NCI-H526 (cell line): ENCODE data around the gene PKP3.
A peak's percentile ranks its signal among the peaks of the same experiment; 100 is the strongest.
"Not testable (repeated sequence)": the region's sequence is repeated elsewhere in the genome, so short reads cannot be mapped to it uniquely, and the experiment has no call there.

Source experiments
- DNase-seq, 2 experiments: peaks; one replicate each; lab custom pipeline; 2025; lab: John Stamatoyannopoulos, UW

PKP3 gene

GRCh38 chr11:362642-363442, 31.2 kb upstream of the PKP3 start:
- no peak for DNase-seq

DNA sequence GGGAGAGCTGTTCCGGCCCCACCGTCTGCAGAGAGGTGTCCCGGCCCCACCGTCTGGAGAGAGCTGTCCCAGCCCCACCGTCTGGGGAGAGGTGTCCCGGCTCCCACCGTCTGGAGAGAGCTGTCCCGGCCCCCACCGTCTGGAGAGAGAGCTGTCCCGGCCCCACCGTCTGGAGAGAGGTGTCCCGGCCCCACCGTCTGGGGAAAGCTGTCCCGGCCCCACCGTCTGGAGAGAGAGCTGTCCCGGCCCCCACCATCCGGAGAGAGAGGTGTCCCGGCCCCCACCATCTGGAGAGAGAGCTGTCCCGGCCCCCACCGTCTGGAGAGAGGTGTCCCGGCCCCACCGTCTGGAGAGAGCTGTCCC, 30.6 kb upstream of the PKP3 start:
- not testable (repeated sequence) for DNase-seq

DNA sequence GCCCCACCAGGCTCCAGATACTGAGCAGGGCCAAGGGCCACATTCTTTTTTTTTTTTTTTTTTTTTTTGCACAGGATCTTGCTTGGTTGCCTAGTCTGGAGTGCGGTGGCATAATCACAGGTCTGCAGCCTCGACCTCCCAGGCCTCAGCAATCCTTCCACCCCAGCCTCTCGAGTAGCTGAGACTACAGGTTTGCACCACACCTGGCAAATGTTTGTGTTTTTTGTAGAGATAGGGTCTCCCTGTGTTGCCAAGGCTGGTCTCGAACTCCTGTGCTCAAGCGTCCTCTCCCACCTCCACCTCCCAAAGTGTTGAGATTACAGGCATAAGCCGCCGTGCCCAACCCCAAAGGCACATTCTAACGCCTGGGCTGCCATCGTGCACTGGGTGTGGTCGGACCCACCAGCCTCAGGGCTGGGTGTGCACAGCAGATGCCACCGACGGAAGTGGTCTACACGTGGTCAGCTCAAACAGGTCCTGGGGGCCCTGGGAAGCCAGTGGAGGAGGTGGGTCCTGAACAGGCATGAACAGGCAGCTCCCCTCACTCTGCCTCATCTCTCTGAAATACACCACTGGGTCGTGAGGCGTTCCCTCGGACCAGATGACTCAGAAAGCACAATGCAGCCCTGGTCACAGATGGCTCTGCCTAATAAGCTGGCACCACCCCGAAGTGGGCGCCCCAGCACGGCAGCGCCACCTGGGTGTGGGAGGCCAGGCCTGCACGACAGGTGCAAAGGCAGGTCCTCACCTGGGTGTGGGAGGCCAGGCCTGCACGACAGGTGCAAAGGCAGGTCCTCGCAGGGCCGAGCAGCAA, 29.9 kb upstream of the PKP3 start:
- DNase-seq: peak; percentile 84 to 94

GRCh38 chr11:364991-365725, 28.9 kb upstream of the PKP3 start:
- DNase-seq: no peak

GRCh38 chr11:365831-366230, 28.2 kb upstream of the PKP3 start:
- DNase-seq: no peak

DNA sequence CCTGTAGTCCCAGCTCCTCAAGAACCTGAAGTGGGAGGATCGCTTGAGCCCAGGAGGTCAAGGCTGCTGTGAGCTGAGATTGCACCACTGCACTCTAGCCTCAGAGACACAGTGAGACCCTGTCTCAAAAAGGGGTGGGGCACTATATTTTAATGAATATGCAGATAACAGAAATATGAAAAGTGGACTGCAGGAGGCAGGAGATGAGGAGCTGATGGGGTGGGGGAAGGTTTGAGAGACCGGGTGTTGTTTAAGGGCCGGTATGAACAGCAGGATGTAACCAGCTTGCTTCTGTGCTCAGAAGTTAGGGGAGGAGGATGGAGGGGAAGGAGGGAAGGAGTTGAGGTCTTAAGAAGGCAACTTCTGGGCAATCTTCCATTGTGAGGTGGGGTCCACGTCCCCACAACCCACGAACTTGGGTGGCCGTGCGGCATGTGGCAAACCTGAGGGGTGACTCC, 26.0 kb upstream of the PKP3 start:
- peak; percentile 36 to 67 for DNase-seq

- DNase-seq: peak in 1 of 2 experiments; percentile 71
These were observed 25.3 kb upstream of the PKP3 start for GRCh38 chr11:368414-369335.

DNA sequence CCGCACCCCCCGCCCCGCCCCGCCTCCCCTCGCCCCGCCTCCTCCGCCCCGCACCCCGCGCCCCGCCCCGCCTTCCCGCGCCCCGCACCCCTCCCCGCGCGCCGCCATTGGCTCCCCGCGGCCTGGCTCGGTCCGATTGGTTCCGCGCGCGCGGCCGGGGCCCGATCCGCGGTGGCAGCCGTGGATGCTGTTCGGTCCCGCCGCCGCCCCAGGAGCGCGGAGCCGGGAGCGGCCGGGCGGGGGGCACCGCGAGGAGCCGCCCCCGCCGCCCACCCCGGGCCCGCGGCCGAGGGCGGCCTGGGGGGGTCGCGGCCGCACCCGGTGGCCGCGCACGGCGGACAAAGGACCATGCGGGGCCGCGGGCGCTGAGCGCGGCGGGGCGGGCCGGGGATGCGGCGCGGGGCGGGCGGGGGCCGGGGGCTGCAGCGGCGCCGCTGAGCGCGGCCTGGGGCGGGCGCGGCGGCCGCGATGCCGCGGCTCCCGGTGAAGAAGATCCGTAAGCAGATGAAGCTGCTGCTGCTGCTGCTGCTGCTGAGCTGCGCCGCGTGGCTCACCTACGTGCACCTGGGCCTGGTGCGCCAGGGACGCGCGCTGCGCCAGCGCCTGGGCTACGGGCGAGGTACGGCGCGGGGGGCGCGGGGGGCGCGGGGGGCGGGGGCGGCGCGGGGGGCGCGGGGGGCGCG, 24.5 kb upstream of the PKP3 start, which contains the start of gene B4GALNT4:
Gene B4GALNT4 (plus strand): TSS at position 164 of the 683 bp plus-strand sequence. CDS start 305 bp downstream, at position 469.
- DNase-seq: peak in 1 of 2 experiments; percentile 77

DNA sequence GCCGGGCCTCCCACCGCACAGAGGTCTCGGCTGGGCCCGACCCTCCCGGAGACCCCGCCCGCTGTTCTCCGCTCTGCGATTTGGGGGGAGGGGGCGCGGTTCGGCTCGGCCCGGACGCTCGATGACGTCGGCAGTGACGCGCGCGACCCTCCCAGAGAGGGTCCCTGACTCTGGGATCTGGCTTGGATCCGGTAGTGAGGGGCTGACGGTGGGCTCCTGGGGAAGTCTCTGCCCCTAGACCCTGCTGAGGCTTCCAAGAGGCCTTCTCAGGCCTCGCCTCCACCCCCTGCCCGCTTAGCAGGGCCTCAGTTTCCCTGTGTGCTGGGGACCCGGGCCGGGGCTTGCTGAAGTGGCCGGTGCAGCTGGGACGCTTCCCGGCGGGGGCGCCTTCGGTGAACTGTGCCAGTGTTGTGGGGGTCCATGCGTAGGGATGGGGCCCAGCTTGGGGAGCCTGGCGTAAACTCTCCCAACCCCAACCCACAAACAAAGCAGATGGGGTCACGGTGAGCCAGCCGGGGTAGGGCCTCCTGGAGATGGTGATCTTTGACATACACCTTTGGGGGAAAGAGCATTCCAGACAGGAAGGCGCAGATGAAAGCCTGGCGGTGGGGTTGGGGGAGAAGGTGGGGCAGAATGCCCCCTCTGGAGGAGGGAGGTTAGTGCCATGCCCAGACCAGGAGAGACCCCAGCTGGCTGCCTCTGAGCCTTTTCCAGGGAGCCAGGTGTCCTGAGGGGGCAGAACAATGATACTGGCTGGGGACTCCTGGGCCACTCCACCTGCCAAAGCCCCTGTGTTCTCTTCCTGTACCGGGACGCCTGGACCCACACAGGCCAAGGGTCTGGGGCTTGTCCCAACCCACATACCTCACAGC, 23.7 kb upstream of the PKP3 start:
- DNase-seq: peak in 1 of 2 experiments; percentile 55

GRCh38 chr11:371051-371450, 23.0 kb upstream of the PKP3 start:
- no peak for DNase-seq

- DNase-seq: peak in 1 of 2 experiments; percentile 28
These were observed 22.1 kb upstream of the PKP3 start for GRCh38 chr11:371716-372590.

DNA sequence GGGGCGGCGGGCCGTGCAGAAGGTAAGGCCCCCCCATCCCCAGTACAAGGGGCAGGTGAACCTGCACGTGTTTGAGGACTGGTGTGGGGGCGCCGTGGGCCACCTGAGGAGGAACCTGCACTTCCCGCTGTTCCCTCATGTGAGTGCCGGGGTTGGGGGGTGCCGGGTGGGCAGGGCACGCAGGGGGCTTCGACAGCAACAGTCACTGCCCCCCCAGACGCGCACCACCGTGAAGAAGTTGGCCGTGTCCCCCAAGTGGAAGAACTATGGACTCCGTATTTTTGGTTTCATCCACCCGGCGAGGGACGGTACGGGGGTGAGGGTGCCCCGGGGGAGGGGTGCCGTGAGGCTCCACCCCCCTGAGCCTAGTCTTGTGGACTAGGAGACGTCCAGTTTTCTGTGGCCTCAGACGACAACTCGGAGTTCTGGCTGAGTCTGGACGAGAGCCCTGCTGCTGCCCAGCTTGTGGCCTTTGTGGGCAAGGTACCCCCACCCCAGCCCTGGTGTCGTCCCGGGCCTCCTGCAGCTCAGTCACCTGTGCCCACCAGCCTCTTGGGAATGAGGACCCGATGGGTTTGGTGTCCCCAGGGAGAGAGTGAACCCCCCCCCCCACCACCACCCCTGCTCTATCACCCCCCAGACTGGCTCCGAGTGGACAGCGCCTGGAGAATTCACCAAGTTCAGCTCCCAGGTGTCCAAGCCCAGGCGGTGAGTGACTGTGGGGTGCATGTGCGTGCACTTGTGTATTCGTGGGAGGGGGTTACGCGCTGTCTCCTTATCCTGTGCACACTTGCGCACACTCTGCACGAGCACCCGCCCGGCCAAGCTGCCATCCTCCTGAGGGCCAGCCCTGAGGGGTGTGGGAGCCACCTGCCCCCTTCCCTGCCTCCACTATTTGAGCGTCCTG, 20.9 kb upstream of the PKP3 start:
- no peak for DNase-seq

- peak in 1 of 2 experiments; percentile 56 for DNase-seq
These were observed 20.1 kb upstream of the PKP3 start for GRCh38 chr11:373716-374551.

- no peak for DNase-seq
These were observed 18.7 kb upstream of the PKP3 start for GRCh38 chr11:375065-376025.

DNA sequence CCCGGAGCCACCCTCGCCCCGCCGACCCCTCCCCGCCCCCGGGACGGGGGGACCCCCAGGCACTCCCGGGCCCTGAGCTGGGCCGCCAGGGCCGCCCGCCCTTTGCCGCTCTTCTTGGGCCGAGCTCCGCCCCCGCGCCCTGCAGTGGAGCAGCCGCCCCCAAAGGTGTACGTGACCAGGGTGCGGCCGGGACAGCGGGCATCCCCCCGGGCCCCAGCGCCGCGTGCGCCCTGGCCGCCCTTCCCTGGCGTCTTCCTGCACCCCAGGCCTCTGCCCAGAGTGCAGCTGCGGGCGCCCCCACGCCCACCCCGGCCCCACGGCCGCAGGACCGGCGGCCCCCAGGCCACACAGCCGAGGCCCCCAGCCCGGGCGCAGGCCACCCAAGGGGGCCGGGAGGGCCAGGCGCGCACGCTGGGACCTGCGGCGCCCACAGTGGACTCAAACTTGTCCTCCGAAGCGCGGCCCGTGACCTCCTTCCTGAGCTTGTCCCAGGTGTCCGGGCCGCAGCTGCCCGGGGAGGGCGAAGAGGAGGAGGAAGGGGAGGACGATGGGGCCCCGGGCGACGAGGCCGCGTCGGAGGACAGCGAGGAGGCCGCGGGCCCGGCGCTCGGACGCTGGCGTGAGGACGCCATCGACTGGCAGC, 17.4 kb upstream of the PKP3 start:
- no peak for DNase-seq
